ENCODE results near the gene VSIR.

VSIR gene

GRCh38 chr10:71711052-71711623 is 62.2 kb downstream of the VSIR start:
- DNase-seq = no peak

- DNase-seq = no peak
Measured at GRCh38 chr10:71710519-71710918, 62.8 kb downstream of the VSIR start.

- DNase-seq = no peak
Measured at GRCh38 chr10:71708897-71709882, 64.1 kb downstream of the VSIR start.

- peak; percentile 87 for DNase-seq
Measured at GRCh38 chr10:71708301-71708703, 65.0 kb downstream of the VSIR start.

- DNase-seq = no peak
Measured at GRCh38 chr10:71707240-71707789, 66.0 kb downstream of the VSIR start.

- no peak for DNase-seq
Measured at GRCh38 chr10:71706216-71707121, 66.9 kb downstream of the VSIR start.

- DNase-seq = no peak
Measured at GRCh38 chr10:71705582-71705981, 67.7 kb downstream of the VSIR start.

GRCh38 chr10:71704816-71705215 is 68.5 kb downstream of the VSIR start:
- no peak for DNase-seq

GRCh38 chr10:71703577-71703976 is 69.7 kb downstream of the VSIR start:
- no peak for DNase-seq

- no peak for DNase-seq
Measured at GRCh38 chr10:71701496-71702132, 71.7 kb downstream of the VSIR start.

- DNase-seq = no peak
Measured at GRCh38 chr10:71700731-71701368, 72.5 kb downstream of the VSIR start.

GRCh38 chr10:71698737-71699136 is 74.6 kb downstream of the VSIR start:
- DNase-seq = no peak

- peak; percentile 79 for DNase-seq
Measured at GRCh38 chr10:71697938-71698709, 75.2 kb downstream of the VSIR start.
